GM23338 (cell line): ENCODE data around the gene PRKCH. TPM values are rescaled to one million over a fixed set of nuclear protein-coding genes. Genes with fewer than 3 reads are reported as not detected.

ENCODE experiments used
- ATAC-seq: fragments of 200-7000 bp; cut with Tn5 transposase; 3 replicates; pipeline ENCODE4 v1.9.1; 2020
- DNase-seq: peaks from one replicate; pipeline ENCODE4 v3.0.0-alpha.2; 2015; ENCODE audit warnings: low spot score
- H2AFZ ChIP-seq: fragments of 200-600 bp; sonication (generic); 2 replicates; pipeline ENCODE4 v1.8.0; 2016; ENCODE audit warnings: antibody characterized with exemption, mild to moderate bottlenecking, moderate library complexity
- H3F3A ChIP-seq: fragments of 200-600 bp; sonication (generic); replicated peaks from 2 replicates; pipeline ENCODE4 v1.8.0; 2017; ENCODE audit warnings: antibody characterized with exemption, mixed run types, low read depth
- H3K27ac ChIP-seq: fragments of 200-600 bp; sonication (generic); 2 replicates; pipeline ENCODE4 v1.6.1; 2016; ENCODE audit warnings: low read depth
- H3K27me3 ChIP-seq: fragments of 200-600 bp; sonication (generic); 2 replicates; pipeline ENCODE4 v1.8.0; 2016; ENCODE audit warnings: mild to moderate bottlenecking, mixed run types, moderate library complexity; ENCODE audit not compliant: insufficient read depth
- H3K36me3 ChIP-seq: fragments of 200-600 bp; sonication (generic); 2 replicates; pipeline ENCODE4 v1.8.0; 2016; ENCODE audit warnings: mild to moderate bottlenecking; ENCODE audit not compliant: insufficient read depth
- H3K4me1 ChIP-seq: fragments of 200-600 bp; sonication (generic); 2 replicates; pipeline ENCODE4 v1.8.0; 2016; ENCODE audit warnings: mild to moderate bottlenecking, moderate library complexity; ENCODE audit not compliant: insufficient read depth
- H3K4me2 ChIP-seq: fragments of 200-600 bp; sonication (generic); 2 replicates; pipeline ENCODE4 v1.7.1; 2017; ENCODE audit warnings: mixed run types
- H3K4me3 ChIP-seq: fragments of 200-600 bp; sonication (generic); 2 replicates; pipeline ENCODE4 v1.6.1; 2016; ENCODE audit warnings: mixed run types
- H3K79me2 ChIP-seq: fragments of 200-600 bp; sonication (generic); replicated peaks from 2 replicates; pipeline ENCODE4 v1.8.0; 2017; ENCODE audit warnings: mild to moderate bottlenecking; ENCODE audit not compliant: insufficient read depth
- H3K9me2 ChIP-seq: fragments of 200-600 bp; sonication (generic); 2 replicates; pipeline ENCODE4 v1.8.0; 2017; ENCODE audit not compliant: insufficient read depth
- H4K20me1 ChIP-seq: fragments of 200-600 bp; sonication (generic); replicated peaks from 2 replicates; pipeline ENCODE4 v1.8.0; 2017; ENCODE audit warnings: mild to moderate bottlenecking; ENCODE audit not compliant: insufficient read depth
- H3K27ac Mint-ChIP-seq: 2 replicates; pipeline ENCODE4 v1.8.0; 2020; ENCODE audit warnings: inconsistent platforms, mild to moderate bottlenecking, moderate library complexity, mixed read lengths
- H3K27me3 Mint-ChIP-seq: 3 replicates; pipeline ENCODE4 v1.8.0; 2022; ENCODE audit warnings: low read depth, mild to moderate bottlenecking, moderate library complexity, mixed read lengths, inconsistent platforms; ENCODE audit not compliant: insufficient read depth, poor library complexity
- H3K36me3 Mint-ChIP-seq: 3 replicates; pipeline ENCODE4 v1.8.0; 2021; ENCODE audit warnings: low read depth, mild to moderate bottlenecking, inconsistent platforms, moderate library complexity, mixed read lengths
- H3K4me1 Mint-ChIP-seq: 3 replicates; pipeline ENCODE4 v1.8.0; 2020; ENCODE audit warnings: mild to moderate bottlenecking, inconsistent platforms, mixed read lengths
- H3K4me3 Mint-ChIP-seq: 3 replicates; pipeline ENCODE4 v1.8.0; 2021; ENCODE audit warnings: moderate library complexity, mild to moderate bottlenecking, inconsistent platforms, mixed read lengths
- H3K9me3 Mint-ChIP-seq: 3 replicates; pipeline ENCODE4 v1.8.0; 2020; ENCODE audit warnings: moderate library complexity, mild to moderate bottlenecking, inconsistent platforms, mixed read lengths
- CREB1 ChIP-seq: fragments of 250-450 bp; sonication (Bioruptor Pico); IDR thresholded peaks from 2 replicates; pipeline ENCODE4 v1.5.0; 2020; ENCODE audit warnings: low read depth, mild to moderate bottlenecking, moderate library complexity
- CTCF ChIP-seq, 2 experiments: fragments of 200-600 bp in 1 of 2; sonication (generic) in 1 of 2; conservative IDR thresholded peaks; 2 replicates each; pipeline versions ENCODE4 v1.5.1 to v1.6.1; 2016 to 2017; ENCODE audit warnings: antibody characterized with exemption in 2 of 2, low read depth in 2 of 2, mild to moderate bottlenecking in 2 of 2, moderate library complexity in 1 of 2
- ETS1 ChIP-seq: IDR thresholded peaks from 2 replicates; pipeline ENCODE4 v1.6.1; 2016; ENCODE audit warnings: antibody characterized with exemption
- EZH2 ChIP-seq: fragments of 200-600 bp; sonication (generic); IDR thresholded peaks from one replicate; pipeline ENCODE4 v1.8.0; 2017; ENCODE audit warnings: antibody characterized with exemption, mild to moderate bottlenecking, low read depth; ENCODE audit not compliant: unreplicated experiment
- EZH2phosphoT487 ChIP-seq: fragments of 200-600 bp; sonication (generic); IDR thresholded peaks from one replicate; pipeline ENCODE4 v1.8.1; 2018; ENCODE audit warnings: antibody characterized with exemption; ENCODE audit not compliant: unreplicated experiment
- JUNB ChIP-seq: IDR thresholded peaks from one replicate; pipeline ENCODE4 v1.6.1; 2016; ENCODE audit warnings: antibody characterized with exemption; ENCODE audit not compliant: unreplicated experiment
- NANOG ChIP-seq: IDR thresholded peaks from 2 replicates; pipeline ENCODE4 v1.6.1; 2016; ENCODE audit warnings: antibody characterized with exemption, borderline replicate concordance
- POLR2AphosphoS5 ChIP-seq: IDR thresholded peaks from 2 replicates; pipeline ENCODE4 v1.6.1; 2016; ENCODE audit warnings: antibody characterized with exemption, low read depth
- REST ChIP-seq: IDR thresholded peaks from one replicate; pipeline ENCODE4 v1.6.1; 2018; ENCODE audit warnings: antibody characterized with exemption; ENCODE audit not compliant: unreplicated experiment
- STAT1 ChIP-seq: IDR thresholded peaks from one replicate; pipeline ENCODE4 v1.6.1; 2016; ENCODE audit warnings: antibody characterized with exemption; ENCODE audit not compliant: unreplicated experiment
- ZNF114 ChIP-seq: fragments of 250-450 bp; sonication (Bioruptor Pico); IDR thresholded peaks from 2 replicates; pipeline ENCODE4 v1.5.0; 2020; ENCODE audit warnings: mild to moderate bottlenecking, moderate library complexity
- ZNF331 ChIP-seq: fragments of 250-450 bp; sonication (Bioruptor Pico); IDR thresholded peaks from 2 replicates; pipeline ENCODE4 v1.5.0; 2020; ENCODE audit warnings: low read depth, mild to moderate bottlenecking, moderate library complexity
- ZNF462 ChIP-seq: fragments of 250-450 bp; sonication (Bioruptor Pico); IDR thresholded peaks from 2 replicates; pipeline ENCODE4 v1.5.0; 2020; ENCODE audit warnings: mild to moderate bottlenecking, moderate library complexity
- polyA plus RNA-seq: library from polyadenylated mRNA; unstranded; fragments of >200 nt; fragmentation: Nextera tagmentation; extraction: Ambion mirVana; gene quantifications from 2 replicates; pipeline ENCODE4 v1.2.1, GENCODE V29; 2016
- total RNA-seq: library from RNA; depleted of rRNA; stranded (reverse); fragments of >200 nt; shearing (Covaris generic); gene quantifications from 2 replicates; pipeline ENCODE4 v1.2.3, GENCODE V29; 2014

Gene PRKCH
- total and polyA plus RNA-seq, 2 experiments from 2014 or later: 5.4 to 10.1 TPM

- H3K4me2 ChIP-seq: no peak overlapping the region
- peaks cover 16% of the 10 kb centered on the region for H3K4me1 ChIP-seq
- Mint-ChIP-seq H3K27me3 (peaks cover 3% of the 10 kb centered on the region), H3K9me3 (peaks cover 2% of the 10 kb centered on the region; the same call in 1 of the 3 replicates), H3K36me3 (no peaks in the 10 kb centered on the region), H3K27ac (no peak overlapping the region), H3K4me1 (peaks cover 26% of the 10 kb centered on the region), H3K4me3 (no peak overlapping the region)
- H4K20me1 ChIP-seq: no peaks in the 10 kb centered on the region
- no peaks in the 10 kb centered on the region for H3K79me2 ChIP-seq
- H3K27ac ChIP-seq: no peak overlapping the region
- H3F3A ChIP-seq: no peaks in the 10 kb centered on the region
- ATAC-seq (no peak), DNase-seq (no peak)
- H2AFZ ChIP-seq: no peak overlapping the region
- no peaks in the 10 kb centered on the region for H3K36me3 ChIP-seq
- H3K4me3 ChIP-seq: no peak overlapping the region
- no peaks in the 10 kb centered on the region for H3K27me3 ChIP-seq
- no peaks in the 10 kb centered on the region for H3K9me2 ChIP-seq
- TF ChIP-seq STAT1 (no peak), EZH2 (no peak), ZNF114 (CRISPR knock-in tag) (no peak), NANOG (no peak), CREB1 (CRISPR knock-in tag) (no peak), ZNF331 (CRISPR knock-in tag) (no peak), ZNF462 (CRISPR knock-in tag) (no peak), ETS1 (no peak), POLR2AphosphoS5 (no peak), REST (no peak), EZH2phosphoT487 (no peak), CTCF (conservative IDR thresholded peaks at IDR 0.05; ENCODE audit: low read depth in 2 of 2) (no peak), JUNB (no peak)
Observed at GRCh38 chr14:61296151-61296550, 25.2 kb upstream of the PRKCH start.
